Keratinocyte (primary cell): ENCODE results near the gene TSHZ2.

ENCODE experiments used
- EZH2 ChIP-seq: IDR thresholded peaks from one replicate; pipeline ENCODE4 v1.6.1; 2012; ENCODE audit warnings: inconsistent platforms, mild to moderate bottlenecking, low read length, moderate library complexity
- TF ChIP-seq, protein P1 (sequence below), 3 experiments: IDR thresholded peaks in 1 of 3; conservative IDR thresholded peaks in 1 of 3; optimal IDR thresholded peaks in 1 of 3; 2 replicates in 2 of 3; 3 replicates in 1 of 3; pipeline versions ENCODE3 to v1.5.1; 2011; ENCODE audit warnings: low read length in 3 of 3, mild to moderate bottlenecking in 3 of 3, moderate library complexity in 2 of 3, control low read depth in 1 of 3, inconsistent platforms in 1 of 3; ENCODE audit not compliant: insufficient read depth in 2 of 3; ENCODE audit errors: extremely low read depth in 1 of 3

DNA sequence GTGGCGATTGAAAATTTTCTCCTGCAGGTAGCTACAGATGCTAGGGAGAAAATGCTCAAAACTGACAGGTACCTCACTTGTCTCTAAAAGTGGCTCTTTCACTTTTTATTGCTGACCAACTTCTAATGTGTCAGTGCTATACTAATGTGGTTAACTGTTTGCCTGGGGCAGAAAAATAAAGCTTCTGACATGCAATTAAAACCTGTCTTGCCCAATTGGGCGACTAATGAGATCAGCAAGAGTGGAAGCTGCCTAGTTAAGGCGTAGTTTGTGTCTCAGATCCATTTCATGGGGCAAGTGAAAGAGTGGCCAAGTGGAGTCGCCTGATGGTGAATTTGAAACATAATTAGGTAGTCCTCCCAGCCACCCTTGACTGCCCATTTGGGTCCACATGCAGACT, 193.3 kb downstream of the TSHZ2 start:
- TF ChIP-seq, protein P1, sequence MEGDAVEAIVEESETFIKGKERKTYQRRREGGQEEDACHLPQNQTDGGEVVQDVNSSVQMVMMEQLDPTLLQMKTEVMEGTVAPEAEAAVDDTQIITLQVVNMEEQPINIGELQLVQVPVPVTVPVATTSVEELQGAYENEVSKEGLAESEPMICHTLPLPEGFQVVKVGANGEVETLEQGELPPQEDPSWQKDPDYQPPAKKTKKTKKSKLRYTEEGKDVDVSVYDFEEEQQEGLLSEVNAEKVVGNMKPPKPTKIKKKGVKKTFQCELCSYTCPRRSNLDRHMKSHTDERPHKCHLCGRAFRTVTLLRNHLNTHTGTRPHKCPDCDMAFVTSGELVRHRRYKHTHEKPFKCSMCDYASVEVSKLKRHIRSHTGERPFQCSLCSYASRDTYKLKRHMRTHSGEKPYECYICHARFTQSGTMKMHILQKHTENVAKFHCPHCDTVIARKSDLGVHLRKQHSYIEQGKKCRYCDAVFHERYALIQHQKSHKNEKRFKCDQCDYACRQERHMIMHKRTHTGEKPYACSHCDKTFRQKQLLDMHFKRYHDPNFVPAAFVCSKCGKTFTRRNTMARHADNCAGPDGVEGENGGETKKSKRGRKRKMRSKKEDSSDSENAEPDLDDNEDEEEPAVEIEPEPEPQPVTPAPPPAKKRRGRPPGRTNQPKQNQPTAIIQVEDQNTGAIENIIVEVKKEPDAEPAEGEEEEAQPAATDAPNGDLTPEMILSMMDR (optimal IDR thresholded peaks at IDR 0.05 in 1 of 3, IDR thresholded peaks at IDR 0.05 in 1 of 3, conservative IDR thresholded peaks at IDR 0.05 in 1 of 3; ENCODE audit: extremely low read depth in 1 of 3, insufficient read depth in 2 of 3, low read length in 3 of 3), result no peak
- no peak for TF ChIP-seq EZH2
